Activated CD4-positive, alpha-beta T cell treated with anti-CD3 and anti-CD28 coated beads, Interleukin-2, amount 10 ng/mL, durations not matched to agents 24 days and 14 days (primary cell): ENCODE measurements around the gene ZNF345. TPM values are rescaled to one million over a fixed set of nuclear protein-coding genes. Genes with fewer than 3 reads are reported as not detected.
A peak's percentile ranks its signal among the peaks of the same experiment; 100 is the strongest.

ENCODE experiments used
- DNase-seq: peaks from one replicate; pipeline ENCODE4 v3.0.0; 2022
- H3K27ac Mint-ChIP-seq: one replicate; pipeline ENCODE4 v1.8.0; 2022; ENCODE audit warnings: mild to moderate bottlenecking, mixed read lengths
- H3K27me3 Mint-ChIP-seq: one replicate; pipeline ENCODE4 v1.8.0; 2022; ENCODE audit warnings: mixed read lengths
- H3K36me3 Mint-ChIP-seq: one replicate; pipeline ENCODE4 v1.8.0; 2022; ENCODE audit warnings: low read depth, mild to moderate bottlenecking, mixed read lengths
- H3K4me1 Mint-ChIP-seq: one replicate; pipeline ENCODE4 v1.8.0; 2021; ENCODE audit warnings: mixed read lengths
- H3K4me3 Mint-ChIP-seq: one replicate; pipeline ENCODE4 v1.8.0; 2022; ENCODE audit warnings: mild to moderate bottlenecking, moderate library complexity, mixed read lengths
- H3K9me3 Mint-ChIP-seq: one replicate; pipeline ENCODE4 v1.8.0; 2021; ENCODE audit warnings: mixed read lengths
- intact Hi-C: fragments of 100-400 bp; cut with micrococcal nuclease; formaldehyde crosslinking; loops from one replicate; pipeline ENCODE4 v1.15.1; 2023
- total RNA-seq: library from RNA; stranded (reverse); gene quantifications from 2 replicates; pipeline ENCODE4 v1.2.3, GENCODE V29; 2022

Gene ZNF345
- total RNA-seq: 2.8 and 4.2 TPM in 2 replicates

DNA sequence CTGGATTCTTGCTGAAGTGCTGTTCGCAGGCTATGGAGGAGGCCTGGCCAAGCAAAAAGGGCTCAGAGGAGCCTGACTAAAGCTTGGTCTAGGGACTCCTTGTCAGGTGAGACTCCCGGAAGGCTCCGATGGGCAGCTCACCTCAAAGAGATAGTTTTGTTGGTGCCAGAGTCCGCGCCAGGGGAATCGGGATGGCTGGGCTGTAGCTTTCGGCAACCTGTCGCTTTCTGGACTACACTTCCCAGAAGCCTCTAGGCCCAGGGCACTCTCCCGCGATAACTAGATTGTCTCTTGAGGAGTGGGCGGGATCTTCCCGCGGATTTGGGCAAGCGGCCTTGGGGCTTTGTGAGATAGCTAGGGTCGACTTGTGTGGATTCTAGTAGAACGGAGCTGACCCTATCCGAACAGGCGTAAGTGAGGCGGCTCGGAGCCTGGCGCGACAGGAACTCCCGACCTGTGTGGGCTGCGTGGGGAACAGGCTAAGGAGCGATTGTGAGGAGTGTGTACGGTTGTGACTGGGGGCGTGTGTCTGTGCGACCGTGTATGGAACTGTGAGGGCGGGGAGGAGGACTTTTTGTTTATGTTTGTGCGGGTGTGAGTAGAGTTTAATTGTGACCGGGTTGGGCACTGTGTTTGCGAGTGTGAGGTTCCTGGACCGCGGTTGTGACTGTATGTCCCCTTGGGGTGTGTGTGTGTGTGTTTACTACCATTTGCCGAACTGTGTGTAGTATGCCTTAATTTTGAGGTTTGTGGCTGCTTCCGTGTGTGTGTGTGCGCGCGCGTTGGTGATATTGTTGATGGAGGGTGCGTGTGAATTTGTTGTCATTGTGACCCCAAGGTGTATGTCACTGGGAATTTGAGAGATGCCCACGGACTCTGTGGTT is at the start of gene ZNF345:
ZNF345 (plus strand) TSS at position 318 of the 884 bp plus-strand sequence. CDS start 25,955 bp downstream, outside the sequence.
- H3K27me3 Mint-ChIP-seq: no peaks in the 10 kb centered on the region
- peak; percentile 96 for DNase-seq
- H3K4me1 Mint-ChIP-seq: peaks cover 2% of the 10 kb centered on the region
- intact Hi-C loops: loop anchor here (1.0 to 5.0 kb wide), 12 partner anchors 12 to 636 kb away; partner anchors contain the start of genes ZNF146, ZNF260, ZNF383 and ZNF420
- H3K4me3 Mint-ChIP-seq: no peak within 1 kb of the TSS
- H3K27ac Mint-ChIP-seq: no peak within 1 kb of the TSS
- H3K9me3 Mint-ChIP-seq: peaks cover 18% of the 10 kb centered on the region
- H3K36me3 Mint-ChIP-seq: peaks cover 47% of the 10 kb centered on the region

DNA sequence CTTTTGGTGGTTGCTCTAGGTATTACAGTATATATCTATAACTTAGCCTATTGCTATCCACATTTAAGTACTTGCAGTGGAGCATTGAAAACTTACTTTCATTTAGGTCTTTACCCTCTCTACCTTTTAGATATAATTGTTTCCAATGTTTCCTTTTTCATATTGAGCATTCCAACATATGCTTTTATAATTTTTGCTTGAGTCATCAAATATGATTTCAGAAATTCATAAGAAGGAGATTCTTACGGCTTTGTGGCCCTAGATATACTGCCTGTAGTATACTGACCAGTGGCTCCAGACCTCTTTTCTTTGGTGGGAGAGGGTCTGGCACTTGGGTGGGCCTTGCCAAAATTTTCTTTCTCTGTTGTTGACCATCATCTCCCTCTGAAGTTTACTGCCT is 45.3 kb upstream of the ZNF345 start:
- Mint-ChIP-seq H3K4me1 (no peaks in the 10 kb centered on the region), H3K27me3 (no peaks in the 10 kb centered on the region), H3K9me3 (peaks cover 26% of the 10 kb centered on the region), H3K4me3 (no peak overlapping the region), H3K36me3 (peaks cover 18% of the 10 kb centered on the region), H3K27ac (no peak overlapping the region)
- no peak for DNase-seq
- intact Hi-C loops: no loop called here

DNA sequence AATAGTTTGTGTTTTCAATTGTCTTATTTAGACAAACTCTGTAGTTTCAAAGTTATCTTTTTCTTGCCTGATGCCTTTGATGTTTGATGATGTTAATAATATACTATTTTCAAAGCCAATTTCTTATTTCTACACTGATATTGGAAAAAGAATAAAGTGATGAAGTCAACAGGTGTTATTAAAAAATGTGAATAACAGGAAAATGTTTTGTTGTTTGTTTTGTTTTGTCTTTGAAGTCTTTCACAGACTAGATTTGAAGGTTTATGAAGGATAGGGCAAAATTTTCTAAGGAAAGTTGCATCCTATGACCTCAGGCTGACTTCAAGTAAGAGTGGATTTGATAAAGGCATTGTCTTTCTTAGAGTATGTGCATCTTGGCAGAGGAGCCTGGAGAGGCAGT is 43.6 kb upstream of the ZNF345 start:
- Mint-ChIP-seq H3K27me3 (no peaks in the 10 kb centered on the region), H3K4me3 (no peak overlapping the region), H3K36me3 (peaks cover 16% of the 10 kb centered on the region), H3K27ac (no peak overlapping the region), H3K4me1 (no peaks in the 10 kb centered on the region), H3K9me3 (peaks cover 36% of the 10 kb centered on the region)
- no peak for DNase-seq
- intact Hi-C loops: no loop called here

DNA sequence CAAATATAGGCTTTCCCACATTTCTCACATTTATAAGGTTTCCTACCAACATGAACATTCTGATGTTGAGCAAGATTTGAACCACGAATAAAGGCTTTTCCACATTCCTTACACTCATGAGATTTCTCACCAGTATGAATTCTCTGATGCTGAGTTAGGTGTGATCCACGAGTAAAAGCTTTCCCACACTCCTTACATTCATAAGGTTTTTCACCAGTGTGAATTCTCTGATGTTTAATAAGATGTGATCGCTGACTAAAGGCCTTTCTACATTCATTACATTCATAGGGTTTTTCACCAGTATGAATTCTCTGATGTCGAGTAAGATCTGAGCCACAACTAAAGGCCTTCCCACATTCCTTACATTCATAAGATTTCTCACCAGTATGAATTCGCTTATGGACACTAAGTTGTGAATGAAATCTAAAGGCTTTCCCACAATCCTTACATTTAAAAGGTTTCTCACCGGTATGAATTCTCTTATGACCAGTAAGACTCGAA is 31.5 kb upstream of the ZNF345 start:
- Mint-ChIP-seq H3K4me3 (no peak overlapping the region), H3K36me3 (peaks cover 50% of the 10 kb centered on the region), H3K4me1 (no peaks in the 10 kb centered on the region), H3K9me3 (peaks cover 14% of the 10 kb centered on the region), H3K27me3 (no peaks in the 10 kb centered on the region), H3K27ac (no peak overlapping the region)
- intact Hi-C loops: no loop called here
- no peak for DNase-seq

DNA sequence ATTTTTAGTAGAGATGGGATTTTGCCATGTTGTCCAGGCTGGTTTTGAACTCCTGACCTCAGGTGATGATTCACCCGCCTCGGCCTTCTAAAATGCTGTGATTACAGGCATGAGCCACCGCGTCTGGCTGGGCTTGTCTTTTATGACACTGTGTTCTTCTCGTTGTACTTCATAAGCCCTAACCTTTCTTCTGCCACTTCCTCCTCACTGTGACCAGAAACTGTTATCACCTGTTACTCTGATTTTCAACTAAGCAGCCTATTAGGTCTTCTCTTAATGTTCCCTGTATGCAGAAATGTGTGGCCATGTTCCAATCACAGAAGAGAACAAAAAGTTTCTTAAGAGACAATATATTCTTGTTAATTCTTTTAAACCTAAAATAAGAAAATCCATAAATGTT is 28.9 kb upstream of the ZNF345 start:
- peaks cover 25% of the 10 kb centered on the region for H3K9me3 Mint-ChIP-seq
- peaks cover 72% of the 10 kb centered on the region for H3K36me3 Mint-ChIP-seq
- DNase-seq: no peak
- no peaks in the 10 kb centered on the region for H3K4me1 Mint-ChIP-seq
- intact Hi-C loops: no loop called here
- H3K27me3 Mint-ChIP-seq: no peaks in the 10 kb centered on the region
- no peak overlapping the region for H3K4me3 Mint-ChIP-seq
- H3K27ac Mint-ChIP-seq: no peak overlapping the region

DNA sequence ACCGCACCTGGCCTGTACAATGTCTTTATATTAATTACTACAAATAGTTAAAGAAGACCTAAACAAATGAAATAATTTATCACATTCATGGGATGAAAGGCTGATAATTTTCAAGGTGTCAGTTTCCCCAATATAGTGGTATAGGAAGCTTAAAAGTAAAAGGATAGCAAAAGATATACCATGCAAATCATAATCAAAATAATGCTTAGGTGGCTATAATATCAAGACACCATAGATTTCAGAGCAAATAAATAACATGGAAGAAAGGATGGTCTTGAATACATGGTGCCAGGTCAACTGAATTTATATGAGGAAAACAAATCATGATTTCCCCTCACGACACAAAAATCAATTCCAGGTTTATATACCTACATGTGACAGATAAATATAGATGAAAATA is 17.2 kb upstream of the ZNF345 start:
- intact Hi-C loops: no loop called here

DNA sequence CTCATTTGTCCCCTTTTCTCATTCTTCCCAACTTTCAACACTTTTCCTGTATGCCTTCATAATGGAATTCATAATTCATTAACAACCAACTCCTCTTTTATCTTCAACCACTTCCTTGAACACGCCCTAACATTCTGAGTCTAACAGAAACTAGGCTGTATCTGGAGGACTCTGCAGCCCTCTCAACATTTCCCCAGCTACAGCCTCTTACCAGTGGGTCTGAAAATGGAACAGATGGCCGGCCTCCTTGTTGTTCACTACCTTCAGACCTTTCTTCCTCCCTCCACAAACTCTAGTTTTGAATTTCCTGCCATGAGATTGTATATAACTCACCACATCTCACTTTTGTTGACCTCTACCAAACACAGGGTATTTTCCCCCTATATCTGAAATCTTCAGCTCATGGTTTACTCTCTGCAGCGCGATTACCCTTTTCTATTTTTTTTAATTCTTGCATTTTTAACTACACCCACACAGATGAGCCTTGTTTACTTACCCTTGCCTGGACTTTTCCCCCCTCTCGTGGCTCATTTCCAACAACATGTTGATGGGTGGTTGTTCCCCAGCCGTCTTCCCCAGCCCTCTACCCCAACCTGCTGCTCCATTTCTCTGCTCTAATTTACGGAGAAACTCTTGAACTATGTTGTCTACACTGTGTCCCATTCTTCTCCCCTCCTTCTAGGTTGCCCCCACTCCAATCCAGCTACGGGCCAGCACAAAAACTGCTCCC is 13.3 kb upstream of the ZNF345 start:
- peaks cover 16% of the 10 kb centered on the region for H3K9me3 Mint-ChIP-seq
- intact Hi-C loops: loop anchor here (5.0 kb wide), 3 partner anchors 150 to 460 kb away; partner anchors contain the start of genes ZFP14, ZNF383 and ZNF567

More for the DNA sequence above, 17.2 kb upstream of the ZNF345 start:
- DNase-seq: no peak
- no peaks in the 10 kb centered on the region for H3K27me3 Mint-ChIP-seq
- no peak overlapping the region for H3K27ac Mint-ChIP-seq
- no peak overlapping the region for H3K4me3 Mint-ChIP-seq
- peaks cover 29% of the 10 kb centered on the region for H3K9me3 Mint-ChIP-seq
- H3K36me3 Mint-ChIP-seq: peaks cover 61% of the 10 kb centered on the region
- no peaks in the 10 kb centered on the region for H3K4me1 Mint-ChIP-seq

DNA sequence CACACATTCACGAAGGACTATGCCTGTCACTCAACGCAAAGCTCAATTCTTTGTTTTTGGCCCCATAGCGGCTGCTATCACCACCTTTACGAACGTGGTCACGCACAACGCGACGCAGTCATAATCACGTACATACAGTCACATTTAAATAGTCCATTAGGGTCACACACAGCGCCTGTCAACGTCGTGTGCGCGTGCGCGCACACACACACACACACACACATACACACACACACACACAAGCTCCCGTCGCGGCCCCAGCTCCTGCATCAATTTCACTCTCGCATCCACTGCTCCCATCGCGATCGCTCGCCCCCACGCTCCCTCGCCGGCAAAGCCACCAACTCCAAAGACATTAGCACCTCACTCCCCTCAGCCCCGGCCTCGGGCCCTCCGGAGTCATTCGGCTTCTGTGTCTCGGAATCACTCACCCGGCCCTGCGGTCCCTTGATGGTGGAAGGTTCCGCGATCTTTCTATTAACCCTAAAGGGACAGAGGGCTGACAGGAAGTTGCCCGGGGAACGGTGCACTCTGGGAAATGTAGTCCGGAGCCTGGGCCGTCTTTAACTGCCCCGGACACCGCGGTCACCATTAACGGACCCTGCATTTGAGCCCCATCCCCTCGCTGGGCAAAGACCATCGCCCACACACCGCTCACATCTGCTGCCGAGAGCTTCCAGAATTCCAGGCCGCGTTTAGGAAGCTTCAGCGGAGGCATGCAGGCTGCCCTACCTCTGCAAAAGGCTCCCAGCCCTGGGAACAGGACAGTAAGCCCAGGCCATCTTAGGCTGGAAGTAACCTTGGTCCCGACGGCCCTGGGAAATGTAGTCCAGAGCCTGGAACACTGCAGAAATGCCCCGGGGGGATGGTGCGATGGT is 12.5 kb upstream of the ZNF345 start, which contains the start of gene ZNF790:
ZNF790 (minus strand) TSS at position 482 of the 878 bp plus-strand sequence. CDS start 12,768 bp downstream, outside the sequence.
- H3K27me3 Mint-ChIP-seq: no peaks in the 10 kb centered on the region
- no peak within 1 kb of the TSS for H3K4me3 Mint-ChIP-seq
- H3K4me1 Mint-ChIP-seq: peaks cover 4% of the 10 kb centered on the region
- DNase-seq: peak; percentile 94
- peaks cover 57% of the 10 kb centered on the region for H3K36me3 Mint-ChIP-seq
- intact Hi-C loops: loop anchor here (1.0 to 5.0 kb wide), 9 partner anchors 12 to 461 kb away; partner anchors contain the start of genes ZFP14, ZNF260, ZNF345 and ZNF383
- peaks cover 16% of the 10 kb centered on the region for H3K9me3 Mint-ChIP-seq
- peak within 1 kb of the TSS; percentile 49 for H3K27ac Mint-ChIP-seq

More for the DNA sequence above, 13.3 kb upstream of the ZNF345 start:
- Mint-ChIP-seq H3K27ac (no peak overlapping the region), H3K36me3 (peaks cover 59% of the 10 kb centered on the region), H3K4me1 (peaks cover 4% of the 10 kb centered on the region), H3K27me3 (no peaks in the 10 kb centered on the region), H3K4me3 (no peak overlapping the region)
- no peak for DNase-seq

DNA sequence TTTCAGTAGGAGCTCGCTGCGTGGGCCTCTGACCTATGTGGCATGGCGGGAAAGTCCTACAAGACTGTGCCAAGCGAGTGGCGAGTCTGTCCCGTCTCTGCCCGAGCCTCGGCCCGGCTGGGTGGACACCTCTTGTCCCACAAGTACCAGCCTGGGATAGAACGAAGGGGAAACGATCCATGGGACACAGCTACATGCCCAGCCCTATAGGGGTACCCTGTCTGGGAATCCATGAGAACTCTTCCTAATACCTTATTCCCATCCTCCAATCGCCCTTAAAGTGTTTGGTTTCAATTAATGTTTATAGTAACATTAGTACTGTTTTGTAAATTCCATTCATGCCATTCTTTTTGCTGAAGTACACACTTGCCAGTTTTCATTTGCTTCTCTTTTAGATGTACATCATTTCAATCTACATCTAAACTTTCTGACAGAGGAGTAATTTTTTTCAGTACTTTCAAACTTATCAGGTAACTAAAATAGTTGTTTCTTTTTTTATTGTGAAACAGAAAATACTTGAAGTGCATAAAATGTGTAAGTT is 11.8 kb upstream of the ZNF345 start:
- H3K4me1 Mint-ChIP-seq: peaks cover 4% of the 10 kb centered on the region
- intact Hi-C loops: loop anchor here (1.0 to 5.0 kb wide), 9 partner anchors 11 to 462 kb away; partner anchors contain the start of genes ZFP14, ZNF260, ZNF345 and ZNF383
- no peak for DNase-seq
- peaks cover 16% of the 10 kb centered on the region for H3K9me3 Mint-ChIP-seq
- H3K4me3 Mint-ChIP-seq: no peak overlapping the region
- H3K36me3 Mint-ChIP-seq: peaks cover 55% of the 10 kb centered on the region
- peak overlapping the region; percentile 49 for H3K27ac Mint-ChIP-seq
- H3K27me3 Mint-ChIP-seq: no peaks in the 10 kb centered on the region

DNA sequence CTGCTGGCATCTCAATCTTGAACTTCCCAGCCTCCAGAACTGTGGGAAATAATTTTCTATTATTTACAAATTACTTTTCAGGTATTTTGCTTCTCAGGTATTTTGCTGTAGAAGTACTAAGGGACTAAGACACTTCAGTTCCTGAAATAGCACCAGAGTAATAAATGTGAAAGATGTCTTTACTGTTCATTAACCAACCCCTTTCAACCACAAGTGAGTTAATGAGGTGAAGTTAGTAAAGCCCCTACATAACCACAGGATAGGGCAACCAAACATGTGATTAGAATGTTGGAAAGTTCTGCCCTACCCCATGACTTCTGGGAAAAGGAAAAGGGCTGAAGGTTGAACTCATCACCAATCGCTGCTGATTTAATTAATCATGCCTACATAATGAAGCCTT is 2.7 kb upstream of the ZNF345 start:
- Mint-ChIP-seq H3K4me3 (no peak overlapping the region), H3K36me3 (peaks cover 48% of the 10 kb centered on the region), H3K27me3 (no peaks in the 10 kb centered on the region), H3K27ac (peak overlapping the region; percentile 95), H3K4me1 (peaks cover 2% of the 10 kb centered on the region), H3K9me3 (peaks cover 14% of the 10 kb centered on the region)
- intact Hi-C loops: no loop called here
- no peak for DNase-seq

DNA sequence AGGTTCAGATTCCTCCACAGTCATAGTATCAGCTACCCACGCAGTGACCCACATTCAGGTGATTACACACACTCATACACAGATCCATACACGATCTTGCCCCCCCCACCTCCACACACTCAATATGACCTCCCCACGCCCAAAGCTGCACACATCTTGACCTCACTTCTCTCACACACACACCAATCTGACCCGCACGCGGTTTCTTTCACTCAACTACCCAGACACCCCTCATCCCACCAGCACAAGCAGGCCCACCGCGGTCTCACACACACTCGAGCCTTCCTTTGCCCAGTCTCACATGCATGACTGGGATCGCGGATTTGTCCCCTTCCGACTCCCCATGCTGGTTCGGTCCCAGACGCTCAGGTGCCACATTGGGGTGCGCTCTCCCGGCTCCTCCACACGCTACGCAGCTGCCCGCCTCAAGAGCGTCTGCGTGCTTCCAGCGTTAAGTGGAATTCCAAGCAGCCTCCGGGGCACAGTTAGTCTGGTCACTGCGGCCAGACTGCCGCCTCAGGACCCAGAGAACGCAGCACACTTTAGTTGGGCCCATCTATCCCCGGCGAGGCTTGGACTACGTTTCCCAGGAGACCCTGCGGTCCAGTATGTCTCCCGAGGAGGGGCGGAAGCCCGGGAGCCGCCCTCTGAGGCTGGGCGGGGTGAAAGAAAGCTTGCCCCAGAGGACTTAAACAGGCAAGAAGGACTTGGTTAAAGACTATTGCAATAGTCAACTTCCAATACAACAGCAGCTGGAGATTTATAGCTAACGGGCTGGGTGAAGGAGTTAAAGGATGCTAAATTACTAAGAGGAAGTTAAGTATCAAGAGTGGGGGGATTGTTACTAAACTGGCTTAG is 746 bp upstream of the ZNF345 start:
- Mint-ChIP-seq H3K27ac (no peak overlapping the region), H3K27me3 (no peaks in the 10 kb centered on the region), H3K4me3 (no peak overlapping the region), H3K36me3 (peaks cover 49% of the 10 kb centered on the region), H3K4me1 (peaks cover 2% of the 10 kb centered on the region), H3K9me3 (peaks cover 20% of the 10 kb centered on the region)
- intact Hi-C loops: loop anchor here (1.0 to 5.0 kb wide), 13 partner anchors 12 to 635 kb away; partner anchors contain the start of genes ZFP14, ZNF146, ZNF260 and ZNF383
- peak; percentile 97 for DNase-seq

DNA sequence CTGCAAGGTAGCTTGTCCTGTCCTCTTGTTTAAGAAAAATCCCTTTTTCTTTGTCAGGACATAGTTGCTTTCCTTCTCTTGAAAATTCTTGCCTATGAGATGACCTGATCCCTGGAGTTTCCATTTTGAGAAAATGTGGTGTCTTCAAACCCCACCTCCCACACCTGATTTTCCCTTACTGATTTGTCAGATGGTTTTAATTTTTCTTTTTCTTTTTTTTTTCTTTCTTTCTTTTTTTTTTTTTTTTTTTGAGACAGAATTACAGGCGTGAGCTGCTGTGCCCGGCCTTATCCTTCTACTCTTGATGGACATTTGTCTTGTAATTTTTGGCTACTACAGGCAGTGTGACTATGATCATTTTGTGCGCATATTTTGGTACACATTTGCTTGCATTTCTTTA is 1.2 kb downstream of the ZNF345 start:
- no peak for DNase-seq
- Mint-ChIP-seq H3K4me1 (peaks cover 2% of the 10 kb centered on the region), H3K4me3 (no peak overlapping the region), H3K9me3 (peaks cover 23% of the 10 kb centered on the region), H3K27me3 (no peaks in the 10 kb centered on the region), H3K27ac (no peak overlapping the region), H3K36me3 (peaks cover 45% of the 10 kb centered on the region)
- intact Hi-C loops: loop anchor here (2.0 to 5.0 kb wide), 5 partner anchors 120 to 637 kb away; partner anchors contain the start of genes ZNF146, ZNF383, ZNF461 and ZNF529
